Smooth muscle cell (in vitro differentiated cells): ENCODE results near the gene PGLYRP2. TPM values are rescaled to one million over a fixed set of nuclear protein-coding genes. Genes with fewer than 3 reads are reported as not detected.

Experiments
- DNase-seq: peaks from one replicate; lab custom pipeline; 2025; ENCODE audit not compliant: unreplicated experiment; lab: John Stamatoyannopoulos, UW
- H2AFZ ChIP-seq: fragments of 200-600 bp; sonication (generic); 2 replicates; pipeline ENCODE4 v1.6.0; 2016; ENCODE audit warnings: antibody characterized with exemption, low read depth, mild to moderate bottlenecking
- H3F3A ChIP-seq: fragments of 200-600 bp; sonication (generic); 2 replicates; pipeline ENCODE4 v1.6.0; 2017; ENCODE audit warnings: antibody characterized with exemption, low read depth
- H3K27ac ChIP-seq: fragments of 200-600 bp; sonication (generic); 2 replicates; pipeline ENCODE4 v1.5.1; 2016; ENCODE audit warnings: low read depth, mild to moderate bottlenecking
- H3K27me3 ChIP-seq: fragments of 200-600 bp; sonication (generic); 2 replicates; pipeline ENCODE4 v1.6.1; 2016; ENCODE audit warnings: low read depth, mild to moderate bottlenecking
- H3K36me3 ChIP-seq: fragments of 200-600 bp; sonication (generic); 2 replicates; pipeline ENCODE4 v1.5.1; 2016; ENCODE audit warnings: low read depth
- H3K4me1 ChIP-seq: fragments of 200-600 bp; sonication (generic); 2 replicates; pipeline ENCODE4 v1.5.1; 2016; ENCODE audit warnings: low read depth
- H3K4me2 ChIP-seq: fragments of 200-600 bp; sonication (generic); 2 replicates; pipeline ENCODE4 v1.6.0; 2016; ENCODE audit warnings: mild to moderate bottlenecking
- H3K4me3 ChIP-seq: fragments of 200-600 bp; sonication (generic); 2 replicates; pipeline ENCODE4 v1.5.1; 2016; ENCODE audit warnings: mild to moderate bottlenecking
- H3K79me2 ChIP-seq: fragments of 200-600 bp; sonication (generic); 2 replicates; pipeline ENCODE4 v1.6.0; 2016; ENCODE audit warnings: low read depth, mild to moderate bottlenecking
- H3K9ac ChIP-seq: fragments of 200-600 bp; sonication (generic); 2 replicates; pipeline ENCODE4 v1.6.0; 2016; ENCODE audit warnings: low read depth
- H3K9me3 ChIP-seq: fragments of 200-600 bp; sonication (generic); replicated peaks from 2 replicates; pipeline ENCODE4 v1.5.1; 2016; ENCODE audit warnings: low read depth
- H4K20me1 ChIP-seq: fragments of 200-600 bp; sonication (generic); 2 replicates; pipeline ENCODE4 v1.6.0; 2016; ENCODE audit warnings: low read depth
- CTCF ChIP-seq: fragments of 200-600 bp; sonication (generic); IDR thresholded peaks from 2 replicates; pipeline ENCODE4 v1.5.1; 2017; ENCODE audit warnings: borderline replicate concordance, mild to moderate bottlenecking, antibody characterized with exemption; ENCODE audit not compliant: insufficient read depth, poor library complexity, severe bottlenecking
- WGBS: methylation state at CpG from one replicate; pipeline ENCODE4 v1.1.7; 2016; ENCODE audit warnings: low lambda C conversion rate; 5-methylcytosine and 5-hydroxymethylcytosine counted together
- polyA plus RNA-seq: library from polyadenylated mRNA; unstranded; fragments of >200 nt; fragmentation: Nextera tagmentation; extraction: Ambion mirVana; gene quantifications from 2 replicates; pipeline ENCODE4 v1.2.1, GENCODE V29; 2016
- total RNA-seq: library from RNA; depleted of rRNA; stranded (reverse); fragments of >200 nt; gene quantifications from 2 replicates; pipeline ENCODE4 v1.2.3, GENCODE V29; 2014

PGLYRP2 gene
- total and polyA plus RNA-seq, 2 experiments from 2014 or later, result not detected

- Histone ChIP-seq H3K27ac (no peak overlapping the region), H2AFZ (no peak overlapping the region), H3K27me3 (no peaks in the 10 kb centered on the region), H3K79me2 (peaks cover 31% of the 10 kb centered on the region), H3F3A (no peaks in the 10 kb centered on the region), H3K9me3 (no peaks in the 10 kb centered on the region), H3K4me1 (peaks cover 9% of the 10 kb centered on the region), H3K4me3 (no peak overlapping the region), H4K20me1 (peaks cover 43% of the 10 kb centered on the region), H3K9ac (no peak overlapping the region), H3K4me2 (no peak overlapping the region), H3K36me3 (peaks cover 14% of the 10 kb centered on the region)
- no peak for DNase-seq
- no peak for TF ChIP-seq CTCF
- WGBS, result 91% methylated on average over 16 of the region's 16 CpGs
Observed at GRCh38 chr19:15426485-15427349, 52.6 kb downstream of the PGLYRP2 start.

GRCh38 chr19:15425321-15425950 lies 53.9 kb downstream of the PGLYRP2 start:
- WGBS, result 98% methylated on average over 33 of the region's 36 CpGs
- Histone ChIP-seq H3K36me3 (peaks cover 14% of the 10 kb centered on the region), H3K27me3 (no peaks in the 10 kb centered on the region), H3K9ac (no peak overlapping the region), H3K27ac (no peak overlapping the region), H4K20me1 (peaks cover 31% of the 10 kb centered on the region), H3F3A (peaks cover 3% of the 10 kb centered on the region), H3K4me1 (no peaks in the 10 kb centered on the region), H3K4me2 (no peak overlapping the region), H3K9me3 (no peaks in the 10 kb centered on the region), H3K4me3 (no peak overlapping the region), H3K79me2 (peaks cover 19% of the 10 kb centered on the region), H2AFZ (no peak overlapping the region)
- DNase-seq, result no peak
- no peak for TF ChIP-seq CTCF

GRCh38 chr19:15424692-15425272 lies 54.5 kb downstream of the PGLYRP2 start:
- peaks cover 8% of the 10 kb centered on the region for H3F3A ChIP-seq
- no peak for DNase-seq
- peaks cover 12% of the 10 kb centered on the region for H3K79me2 ChIP-seq
- peaks cover 1% of the 10 kb centered on the region for H3K4me1 ChIP-seq
- H3K27ac ChIP-seq, result no peak overlapping the region
- no peak overlapping the region for H3K4me2 ChIP-seq
- H3K27me3 ChIP-seq, result no peaks in the 10 kb centered on the region
- no peak overlapping the region for H3K4me3 ChIP-seq
- peaks cover 24% of the 10 kb centered on the region for H4K20me1 ChIP-seq
- H3K36me3 ChIP-seq, result peaks cover 14% of the 10 kb centered on the region
- no peaks in the 10 kb centered on the region for H3K9me3 ChIP-seq
- WGBS, result over 99% methylated on average over 38 of the region's 38 CpGs
- no peak overlapping the region for H3K9ac ChIP-seq
- no peak overlapping the region for H2AFZ ChIP-seq
- TF ChIP-seq CTCF, result no peak
